CD4-positive, alpha-beta memory T cell (primary cell): ENCODE measurements around the gene ZEB2. TPM values are rescaled to one million over a fixed set of nuclear protein-coding genes. Genes with fewer than 3 reads are reported as not detected.

Experiments used
- CTCF ChIA-PET: fragments of 350-600 bp; sonication (Branson Sonifier 250); formaldehyde crosslinking; loops from one replicate; lab custom pipeline; 2021; ENCODE audit warnings: inconsistent platforms; ENCODE audit not compliant: partially characterized antibody; lab: Charles Lee
- POLR2A ChIA-PET: fragments of 350-600 bp; sonication (Branson Sonifier 250); formaldehyde crosslinking; loops from one replicate; lab custom pipeline; 2021; ENCODE audit not compliant: partially characterized antibody; lab: Charles Lee
- DNase-seq, 5 donors: peaks; one replicate each; pipeline versions ENCODE4 v3.0.0 to v3.0.0-alpha.2; 2020 to 2022; ENCODE audit warnings: mixed read lengths in 1 of 5
- H3K27ac ChIP-seq: one replicate; pipeline ENCODE4 v1.7.0; 2013; ENCODE audit warnings: low read depth, low read length
- H3K27me3 ChIP-seq: 2 replicates; pipeline ENCODE4 v1.7.0; 2013; ENCODE audit warnings: mild to moderate bottlenecking, low read length, moderate library complexity; ENCODE audit not compliant: insufficient read depth
- H3K36me3 ChIP-seq: 2 replicates; pipeline ENCODE4 v1.7.0; 2013; ENCODE audit warnings: mild to moderate bottlenecking, low read length, moderate library complexity; ENCODE audit not compliant: insufficient read depth
- H3K4me1 ChIP-seq: 2 replicates; pipeline ENCODE4 v1.7.0; 2013; ENCODE audit warnings: mild to moderate bottlenecking, low read length, moderate library complexity; ENCODE audit not compliant: insufficient read depth
- H3K4me3 ChIP-seq, 2 donors: one replicate each; pipeline ENCODE4 v1.7.0; 2013; ENCODE audit warnings: low read length in 2 of 2, mild to moderate bottlenecking in 1 of 2
- H3K9me3 ChIP-seq, 2 donors: one replicate each; pipeline ENCODE4 v1.7.0; 2013; ENCODE audit warnings: low read length in 2 of 2, control low read depth in 1 of 2; ENCODE audit not compliant: control insufficient read depth in 1 of 2
- H3K27ac Mint-ChIP-seq, 7 donors: one replicate each; pipeline ENCODE4 v1.8.0; 2020 to 2021; ENCODE audit warnings: mixed read lengths in 7 of 7, mild to moderate bottlenecking in 6 of 7, inconsistent platforms in 3 of 7, moderate library complexity in 3 of 7
- H3K27me3 Mint-ChIP-seq, 2 donors: one replicate each; pipeline ENCODE4 v1.8.0; 2020 to 2021; ENCODE audit warnings: mixed read lengths in 2 of 2
- H3K36me3 Mint-ChIP-seq, 2 donors: one replicate each; pipeline ENCODE4 v1.8.0; 2020 to 2021; ENCODE audit warnings: mixed read lengths in 2 of 2, inconsistent platforms in 1 of 2, mild to moderate bottlenecking in 1 of 2
- H3K4me1 Mint-ChIP-seq, 4 donors: one replicate each; pipeline ENCODE4 v1.8.0; 2020 to 2021; ENCODE audit warnings: mixed read lengths in 4 of 4, mild to moderate bottlenecking in 1 of 4
- H3K4me3 Mint-ChIP-seq, 8 donors: one replicate each; pipeline ENCODE4 v1.8.0; 2020 to 2021; ENCODE audit warnings: mixed read lengths in 8 of 8, mild to moderate bottlenecking in 7 of 8, moderate library complexity in 6 of 8, inconsistent platforms in 3 of 8
- H3K9me3 Mint-ChIP-seq, 8 donors: one replicate each; pipeline ENCODE4 v1.8.0; 2020 to 2021; ENCODE audit warnings: mixed read lengths in 8 of 8, mild to moderate bottlenecking in 5 of 8, inconsistent platforms in 3 of 8, moderate library complexity in 1 of 8
- intact Hi-C: fragments of 100-400 bp; cut with micrococcal nuclease; formaldehyde crosslinking; loops from one replicate; pipeline ENCODE4 v1.15.1; 2023
- polyA plus RNA-seq, 2 donors: library from polyadenylated mRNA; unstranded; fragments of 300-500 nt; fragmentation: Illumina TruSeq; gene quantifications; one replicate each; pipeline ENCODE4 v1.2.3, GENCODE V29; 2021
- total RNA-seq, 2 experiments: library from RNA; stranded (reverse); gene quantifications; one replicate each; pipeline ENCODE4 v1.2.3, GENCODE V29; 2021

Gene ZEB2
- total and polyA plus RNA-seq, 4 experiments from 2014 or later, result 0.83 to 5.2 (median 2.6) TPM

DNA sequence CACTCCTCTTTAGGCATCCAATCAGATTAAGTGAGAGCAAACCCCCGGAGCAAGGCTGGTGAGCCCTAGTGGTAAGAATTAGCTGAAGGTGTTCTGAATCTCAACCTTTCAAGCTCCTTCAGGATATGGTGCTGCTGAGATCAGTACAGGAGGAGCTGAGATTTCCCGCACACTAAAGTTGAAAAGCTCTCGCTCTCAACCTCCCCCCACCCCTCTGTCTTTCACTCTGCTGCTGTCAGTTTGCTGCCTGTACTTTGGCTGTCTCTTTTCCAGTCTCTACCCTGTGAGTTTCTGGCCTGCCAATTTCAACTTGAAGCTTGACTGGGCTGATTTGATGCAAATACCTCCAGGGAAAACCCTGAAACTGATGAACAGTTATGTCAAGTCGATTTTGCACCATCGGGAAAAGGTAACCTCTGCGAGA is 15.7 kb downstream of the ZEB2 start:
- Mint-ChIP-seq H3K27me3 (peaks cover 5 to 24% of the 10 kb centered on the region in 2 donors), H3K36me3 (no peaks in the 10 kb centered on the region), H3K4me1 (peaks cover 0 to 4% (median 0%) of the 10 kb centered on the region in 4 donors), H3K27ac (no peak overlapping the region), H3K9me3 (no peaks in the 10 kb centered on the region), H3K4me3 (no peak overlapping the region)
- no peak overlapping the region for H3K27ac ChIP-seq
- intact Hi-C loops, result no loop called here
- no peaks in the 10 kb centered on the region for H3K9me3 ChIP-seq
- CTCF ChIA-PET, result no interaction called here
- DNase-seq, result no peak
- H3K36me3 ChIP-seq, result no peaks in the 10 kb centered on the region
- no peaks in the 10 kb centered on the region for H3K4me1 ChIP-seq
- H3K4me3 ChIP-seq, result no peak overlapping the region
- POLR2A ChIA-PET, result no interaction called here
- H3K27me3 ChIP-seq, result no peaks in the 10 kb centered on the region

DNA sequence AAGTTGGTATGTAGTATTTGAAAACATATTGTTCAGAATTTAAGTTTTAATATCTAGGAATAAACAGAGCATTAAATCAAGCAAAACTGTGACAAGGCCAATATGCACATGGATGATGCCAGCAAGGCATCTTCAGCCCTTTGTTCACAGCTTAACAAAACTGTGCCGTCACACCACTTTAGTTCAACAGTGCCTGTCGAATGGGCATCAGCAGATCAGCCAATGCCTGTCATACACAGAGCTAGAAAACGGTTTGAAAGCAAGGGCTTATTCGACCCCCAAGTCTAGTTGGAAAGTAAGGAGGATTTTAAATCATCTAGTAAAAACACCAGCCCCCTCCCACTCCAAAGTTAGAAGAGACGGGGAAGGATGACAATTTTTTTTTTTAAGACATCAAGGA is 16.7 kb downstream of the ZEB2 start:
- no peaks in the 10 kb centered on the region for H3K36me3 ChIP-seq

DNA sequence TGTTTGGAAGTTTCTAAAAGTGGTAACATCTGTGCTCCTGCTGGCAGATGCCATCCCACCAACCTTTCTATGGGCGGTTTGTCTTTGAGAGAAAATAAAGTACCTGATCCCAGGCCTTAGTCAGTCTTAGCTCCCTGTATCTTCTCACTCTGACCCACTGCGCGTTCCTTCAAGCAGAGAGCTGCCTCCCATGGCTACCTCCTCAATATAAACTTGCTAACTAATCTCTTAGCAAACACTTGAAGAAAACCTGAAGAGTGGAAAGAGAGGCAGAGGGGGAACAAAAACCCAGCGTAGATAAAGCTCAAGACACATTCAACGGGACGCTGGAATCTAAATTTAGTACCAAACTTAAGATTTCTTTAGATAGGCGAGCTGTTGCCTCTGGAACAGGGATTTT is 17.6 kb downstream of the ZEB2 start:
- H3K36me3 ChIP-seq, result no peaks in the 10 kb centered on the region

More for the DNA sequence above, 16.7 kb downstream of the ZEB2 start:
- peaks cover 5 to 18% of the 10 kb centered on the region in 2 donors for H3K27me3 Mint-ChIP-seq
- no peak for DNase-seq
- CTCF ChIA-PET, result no interaction called here
- POLR2A ChIA-PET, result no interaction called here
- Histone ChIP-seq H3K4me1 (no peaks in the 10 kb centered on the region), H3K27me3 (no peaks in the 10 kb centered on the region), H3K27ac (no peak overlapping the region), H3K4me3 (no peak overlapping the region), H3K9me3 (no peaks in the 10 kb centered on the region)
- H3K27ac Mint-ChIP-seq, result no peak overlapping the region
- H3K4me3 Mint-ChIP-seq, result no peak overlapping the region
- no peaks in the 10 kb centered on the region for H3K36me3 Mint-ChIP-seq
- H3K4me1 Mint-ChIP-seq, result peaks cover 0 to 4% (median 0%) of the 10 kb centered on the region in 4 donors
- intact Hi-C loops, result no loop called here
- no peaks in the 10 kb centered on the region for H3K9me3 Mint-ChIP-seq

GRCh38 chr2:144501627-144502026 is 18.3 kb downstream of the ZEB2 start:
- Histone ChIP-seq H3K4me1 (no peaks in the 10 kb centered on the region), H3K4me3 (no peak overlapping the region), H3K9me3 (no peaks in the 10 kb centered on the region), H3K27me3 (no peaks in the 10 kb centered on the region), H3K27ac (no peak overlapping the region), H3K36me3 (no peaks in the 10 kb centered on the region)
- intact Hi-C loops, result no loop called here
- Mint-ChIP-seq H3K27me3 (peaks cover 5 to 10% of the 10 kb centered on the region in 2 donors), H3K27ac (no peak overlapping the region), H3K4me3 (no peak overlapping the region), H3K9me3 (no peaks in the 10 kb centered on the region), H3K36me3 (no peaks in the 10 kb centered on the region), H3K4me1 (peaks cover 0 to 2% (median 0%) of the 10 kb centered on the region in 4 donors)
- CTCF ChIA-PET, result no interaction called here
- no peak for DNase-seq
- POLR2A ChIA-PET, result no interaction called here

More for the DNA sequence above, 17.6 kb downstream of the ZEB2 start:
- ChIA-PET CTCF (no interaction called here), POLR2A (no interaction called here)
- Mint-ChIP-seq H3K9me3 (no peaks in the 10 kb centered on the region), H3K4me3 (no peak overlapping the region), H3K36me3 (no peaks in the 10 kb centered on the region), H3K27me3 (peaks cover 5 to 13% of the 10 kb centered on the region in 2 donors), H3K4me1 (peaks cover 0 to 2% (median 0%) of the 10 kb centered on the region in 4 donors), H3K27ac (no peak overlapping the region)
- Histone ChIP-seq H3K9me3 (no peaks in the 10 kb centered on the region), H3K4me3 (no peak overlapping the region), H3K4me1 (no peaks in the 10 kb centered on the region), H3K27me3 (no peaks in the 10 kb centered on the region), H3K27ac (no peak overlapping the region)
- DNase-seq, result no peak
- intact Hi-C loops, result no loop called here

GRCh38 chr2:144501118-144501517 is 18.8 kb downstream of the ZEB2 start:
- POLR2A ChIA-PET, result no interaction called here
- H3K4me1 Mint-ChIP-seq, result peaks cover 0 to 2% (median 0%) of the 10 kb centered on the region in 4 donors
- H3K4me3 Mint-ChIP-seq, result no peak overlapping the region
- Histone ChIP-seq H3K27me3 (no peaks in the 10 kb centered on the region), H3K4me1 (no peaks in the 10 kb centered on the region), H3K4me3 (no peak overlapping the region), H3K27ac (no peak overlapping the region), H3K9me3 (no peaks in the 10 kb centered on the region), H3K36me3 (no peaks in the 10 kb centered on the region)
- H3K36me3 Mint-ChIP-seq, result no peaks in the 10 kb centered on the region
- peaks cover 5 to 10% of the 10 kb centered on the region in 2 donors for H3K27me3 Mint-ChIP-seq
- CTCF ChIA-PET, result no interaction called here
- no peak overlapping the region for H3K27ac Mint-ChIP-seq
- intact Hi-C loops, result no loop called here
- no peak for DNase-seq
- no peaks in the 10 kb centered on the region for H3K9me3 Mint-ChIP-seq

DNA sequence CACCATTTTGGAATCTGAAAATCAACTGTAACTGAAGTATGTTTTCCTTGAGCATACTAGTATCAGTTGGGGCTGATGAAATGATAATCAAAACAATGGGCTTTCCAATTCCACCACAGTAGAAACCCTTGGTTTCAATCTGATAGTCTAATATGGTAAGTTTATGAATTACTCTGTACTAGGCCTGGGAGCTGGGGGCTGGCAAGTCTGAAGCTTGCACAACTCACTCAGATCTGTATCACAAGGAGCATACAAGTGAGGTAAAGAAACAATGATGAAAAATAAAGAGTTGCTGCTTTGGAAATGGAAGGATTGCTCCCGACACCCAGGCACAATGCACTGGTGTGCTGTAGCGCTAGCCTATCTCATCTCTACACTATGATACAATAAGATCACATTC is 19.4 kb downstream of the ZEB2 start:
- no peak overlapping the region for H3K27ac Mint-ChIP-seq
- Histone ChIP-seq H3K36me3 (no peaks in the 10 kb centered on the region), H3K9me3 (no peaks in the 10 kb centered on the region), H3K27me3 (no peaks in the 10 kb centered on the region), H3K4me3 (no peak overlapping the region), H3K4me1 (no peaks in the 10 kb centered on the region), H3K27ac (no peak overlapping the region)
- no peaks in the 10 kb centered on the region for H3K36me3 Mint-ChIP-seq
- ChIA-PET POLR2A (no interaction called here), CTCF (no interaction called here)
- peaks cover 0 to 2% (median 0%) of the 10 kb centered on the region in 4 donors for H3K4me1 Mint-ChIP-seq
- H3K27me3 Mint-ChIP-seq, result peaks cover 4 to 10% of the 10 kb centered on the region in 2 donors
- intact Hi-C loops, result no loop called here
- H3K4me3 Mint-ChIP-seq, result no peak overlapping the region
- no peak for DNase-seq
- H3K9me3 Mint-ChIP-seq, result no peaks in the 10 kb centered on the region

DNA sequence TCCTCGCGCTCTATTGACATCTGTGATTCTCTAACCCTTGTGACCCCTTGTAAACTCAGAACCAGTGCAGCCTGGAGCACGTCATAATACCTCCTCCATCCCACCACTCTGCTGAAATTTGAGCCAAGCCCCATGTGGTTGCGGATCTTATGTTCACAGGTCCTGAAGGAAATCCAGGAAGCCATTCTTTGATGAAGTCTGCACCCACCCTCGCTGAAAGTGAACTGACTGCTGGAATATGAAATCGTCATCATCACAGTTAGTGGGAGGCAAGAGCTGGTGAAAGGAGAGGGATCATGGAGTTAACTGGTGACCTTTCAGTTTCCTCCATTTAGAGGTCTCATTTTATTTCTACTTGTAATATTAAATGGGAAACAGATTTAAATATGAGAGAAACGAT is 21.6 kb downstream of the ZEB2 start:
- DNase-seq, result no peak
- peaks cover under 1 to 4% of the 10 kb centered on the region in 2 donors for H3K27me3 Mint-ChIP-seq
- CTCF ChIA-PET, result no interaction called here
- H3K27ac Mint-ChIP-seq, result no peak overlapping the region
- no peaks in the 10 kb centered on the region for H3K36me3 Mint-ChIP-seq
- intact Hi-C loops, result no loop called here
- no peaks in the 10 kb centered on the region for H3K9me3 Mint-ChIP-seq
- H3K4me1 Mint-ChIP-seq, result no peaks in the 10 kb centered on the region
- POLR2A ChIA-PET, result interaction anchor here (0.6 kb wide), 1 partner anchor 510 kb away, joined by 3 read pairs; no protein-coding TSS in a partner anchor
- Histone ChIP-seq H3K27ac (no peak overlapping the region), H3K36me3 (no peaks in the 10 kb centered on the region), H3K9me3 (no peaks in the 10 kb centered on the region), H3K27me3 (no peaks in the 10 kb centered on the region), H3K4me1 (no peaks in the 10 kb centered on the region), H3K4me3 (no peak overlapping the region)
- no peak overlapping the region for H3K4me3 Mint-ChIP-seq
